Endodermal cell (in vitro differentiated cells): ENCODE data around the gene ZBTB16. TPM values are rescaled to one million over a fixed set of nuclear protein-coding genes. Genes with fewer than 3 reads are reported as not detected.
A peak's percentile ranks its signal among the peaks of the same experiment; 100 is the strongest.

Source experiments
- DNase-seq: peaks from one replicate; pipeline ENCODE4 v3.0.0-alpha.2; 2017
- H3K27ac ChIP-seq: 2 replicates; pipeline ENCODE4 v1.5.1; 2013; ENCODE audit warnings: mild to moderate bottlenecking, low read depth, low read length, moderate library complexity
- H3K27me3 ChIP-seq: 2 replicates; pipeline ENCODE4 v1.6.1; 2013; ENCODE audit warnings: mild to moderate bottlenecking, low read length, moderate library complexity; ENCODE audit not compliant: insufficient read depth, control insufficient read depth, poor library complexity, severe bottlenecking
- H3K36me3 ChIP-seq: 2 replicates; pipeline ENCODE4 v1.7.0; 2013; ENCODE audit warnings: mild to moderate bottlenecking, low read length, moderate library complexity; ENCODE audit not compliant: control insufficient read depth, insufficient read depth
- H3K4me1 ChIP-seq: one replicate; pipeline ENCODE4 v1.7.0; 2013; ENCODE audit warnings: low read length; ENCODE audit not compliant: control insufficient read depth, insufficient read depth
- H3K4me3 ChIP-seq: 2 replicates; pipeline ENCODE4 v1.5.1; 2013; ENCODE audit warnings: mild to moderate bottlenecking, low read length, moderate library complexity
- H3K9ac ChIP-seq: 2 replicates; pipeline ENCODE4 v1.6.1; 2013; ENCODE audit warnings: mild to moderate bottlenecking, low read length, moderate library complexity; ENCODE audit not compliant: poor library complexity, severe bottlenecking; ENCODE audit errors: extremely low read depth
- H3K9me3 ChIP-seq: 2 replicates; pipeline ENCODE4 v1.6.1; 2013; ENCODE audit warnings: mild to moderate bottlenecking, low read length, moderate library complexity; ENCODE audit not compliant: control insufficient read depth
- H3K27ac Mint-ChIP-seq: 2 replicates; pipeline ENCODE4 v1.8.0; 2020; ENCODE audit warnings: mixed read lengths
- H3K27me3 Mint-ChIP-seq: 2 replicates; pipeline ENCODE4 v1.8.0; 2021; ENCODE audit warnings: mild to moderate bottlenecking, mixed read lengths; ENCODE audit not compliant: insufficient read depth
- H3K36me3 Mint-ChIP-seq: 2 replicates; pipeline ENCODE4 v1.8.0; 2020; ENCODE audit warnings: low read depth, mixed read lengths
- H3K4me1 Mint-ChIP-seq: 2 replicates; pipeline ENCODE4 v1.8.0; 2020; ENCODE audit warnings: mixed read lengths
- H3K4me3 Mint-ChIP-seq: 2 replicates; pipeline ENCODE4 v1.8.0; 2020; ENCODE audit warnings: mild to moderate bottlenecking, moderate library complexity, mixed read lengths
- H3K9me3 Mint-ChIP-seq: 2 replicates; pipeline ENCODE4 v1.8.0; 2020; ENCODE audit warnings: mild to moderate bottlenecking, mixed read lengths
- CTCF ChIP-seq: fragments of 200-600 bp; sonication (generic); conservative IDR thresholded peaks from 2 replicates; pipeline ENCODE4 v1.5.0; 2021; ENCODE audit warnings: antibody characterized with exemption, mild to moderate bottlenecking
- WGBS, 2 experiments: methylation state at CpG; one replicate each; pipeline versions ENCODE4 v1.1.5 to v1.1.7; 2013; ENCODE audit warnings: missing lambda C conversion rate in 2 of 2, mixed read lengths in 1 of 2; ENCODE audit not compliant: insufficient coverage in 1 of 2, insufficient read length in 1 of 2; 5-methylcytosine and 5-hydroxymethylcytosine counted together
- total RNA-seq, 2 donors: library from RNA; stranded (reverse); fragmentation: NEBNext Ultra II Directional in 1 of 2; extraction: Animal tissue kit (Norgen Biotek cat#: 25700) in 1 of 2; gene quantifications; 2 replicates in 1 of 2; 3 replicates in 1 of 2; pipeline ENCODE4 v1.2.1, GENCODE V29; 2021

Gene ZBTB16
- total RNA-seq, 2 donors from 2014 or later, result 4.1 to 5.8 TPM

GRCh38 chr11:114236829-114237228, 177.3 kb downstream of the ZBTB16 start:
- WGBS, 2 experiments, result 75% methylated on average over 2 to 3 of the region's 3 CpGs
- no peak for TF ChIP-seq CTCF
- H3K36me3 Mint-ChIP-seq, result no peaks in the 10 kb centered on the region
- no peak overlapping the region for H3K27ac Mint-ChIP-seq
- Histone ChIP-seq H3K27me3 (peaks cover 19% of the 10 kb centered on the region), H3K27ac (no peak overlapping the region), H3K4me1 (no peaks in the 10 kb centered on the region), H3K4me3 (no peak overlapping the region), H3K36me3 (no peaks in the 10 kb centered on the region), H3K9ac (no peak overlapping the region), H3K9me3 (peaks cover 4% of the 10 kb centered on the region)
- no peaks in the 10 kb centered on the region for H3K9me3 Mint-ChIP-seq
- H3K27me3 Mint-ChIP-seq, result peaks cover 15% of the 10 kb centered on the region
- DNase-seq, result no peak
- H3K4me3 Mint-ChIP-seq, result no peak overlapping the region
- H3K4me1 Mint-ChIP-seq, result peaks cover 4% of the 10 kb centered on the region

GRCh38 chr11:114237321-114238280, 178.1 kb downstream of the ZBTB16 start:
- Mint-ChIP-seq H3K27me3 (peaks cover 15% of the 10 kb centered on the region), H3K4me1 (peaks cover 4% of the 10 kb centered on the region)
- 91 to 92% methylated on average over 13 to 16 of the region's 16 CpGs for WGBS, 2 experiments

GRCh38 chr11:114239753-114240161, 180.2 kb downstream of the ZBTB16 start:
- H3K27me3 Mint-ChIP-seq, result peaks cover 8% of the 10 kb centered on the region
- no peak overlapping the region for H3K4me3 Mint-ChIP-seq
- H3K9me3 Mint-ChIP-seq, result no peaks in the 10 kb centered on the region
- Histone ChIP-seq H3K4me1 (no peaks in the 10 kb centered on the region), H3K27me3 (peaks cover 5% of the 10 kb centered on the region), H3K27ac (no peak overlapping the region), H3K4me3 (no peak overlapping the region), H3K36me3 (no peaks in the 10 kb centered on the region), H3K9me3 (no peaks in the 10 kb centered on the region), H3K9ac (no peak overlapping the region)
- 92 to 96% methylated on average over 5 of the region's 6 CpGs for WGBS, 2 experiments
- H3K4me1 Mint-ChIP-seq, result peaks cover 4% of the 10 kb centered on the region
- H3K27ac Mint-ChIP-seq, result no peak overlapping the region
- TF ChIP-seq CTCF, result no peak
- DNase-seq, result no peak
- no peaks in the 10 kb centered on the region for H3K36me3 Mint-ChIP-seq

More at GRCh38 chr11:114237321-114238280, 178.1 kb downstream of the ZBTB16 start:
- H3K36me3 ChIP-seq, result no peaks in the 10 kb centered on the region
- Mint-ChIP-seq H3K9me3 (no peaks in the 10 kb centered on the region), H3K27ac (no peak overlapping the region), H3K4me3 (no peak overlapping the region), H3K36me3 (no peaks in the 10 kb centered on the region)
- no peak overlapping the region for H3K9ac ChIP-seq
- peak; percentile 23 for TF ChIP-seq CTCF
- H3K9me3 ChIP-seq, result peaks cover 4% of the 10 kb centered on the region
- DNase-seq, result no peak
- H3K27ac ChIP-seq, result no peak overlapping the region
- H3K4me1 ChIP-seq, result no peaks in the 10 kb centered on the region
- H3K27me3 ChIP-seq, result peaks cover 18% of the 10 kb centered on the region
- H3K4me3 ChIP-seq, result no peak overlapping the region
